H9 (cell line): ENCODE results near the gene KLK10. TPM values are rescaled to one million over a fixed set of nuclear protein-coding genes. Genes with fewer than 3 reads are reported as not detected.

Source experiments
- DNase-seq: peaks from one replicate; pipeline ENCODE4 v3.0.0-alpha.2; 2017
- H2AFZ ChIP-seq: one replicate; pipeline ENCODE4 v1.6.1; 2013; ENCODE audit warnings: mild to moderate bottlenecking, low read length, control low read depth, moderate library complexity
- H2AK5ac ChIP-seq: 2 replicates; pipeline ENCODE4 v1.6.1; 2013; ENCODE audit warnings: low read length, control low read depth, mixed read lengths; ENCODE audit not compliant: insufficient read length
- H2BK120ac ChIP-seq: one replicate; pipeline ENCODE4 v1.6.1; 2013; ENCODE audit warnings: low read depth, mild to moderate bottlenecking, low read length, control low read depth, inconsistent platforms; ENCODE audit not compliant: poor library complexity, severe bottlenecking
- H2BK12ac ChIP-seq: 2 replicates; pipeline ENCODE4 v1.6.1; 2013; ENCODE audit warnings: low read length, control low read depth, mixed read lengths, low read depth; ENCODE audit not compliant: insufficient read length
- H2BK15ac ChIP-seq: 2 replicates; pipeline ENCODE4 v1.6.1; 2013; ENCODE audit warnings: low read depth, low read length, control low read depth
- H2BK20ac ChIP-seq: one replicate; pipeline ENCODE4 v1.6.1; 2013; ENCODE audit warnings: low read depth, mild to moderate bottlenecking, low read length, control low read depth, inconsistent platforms; ENCODE audit not compliant: poor library complexity, severe bottlenecking
- H2BK5ac ChIP-seq: 2 replicates; pipeline ENCODE4 v1.6.1; 2013; ENCODE audit warnings: low read length, control low read depth, mixed read lengths; ENCODE audit not compliant: insufficient read length
- H3K14ac ChIP-seq: 2 replicates; pipeline ENCODE4 v1.6.1; 2013; ENCODE audit warnings: low read length, control low read depth; ENCODE audit not compliant: insufficient read depth
- H3K18ac ChIP-seq: 2 replicates; pipeline ENCODE4 v1.6.1; 2013; ENCODE audit warnings: low read depth, mild to moderate bottlenecking, mixed read lengths, low read length, control low read depth; ENCODE audit not compliant: insufficient read length
- H3K23ac ChIP-seq: 2 replicates; pipeline ENCODE4 v1.6.1; 2013; ENCODE audit warnings: low read length, control low read depth, mixed read lengths, low read depth; ENCODE audit not compliant: insufficient read length
- H3K23me2 ChIP-seq: 2 replicates; pipeline ENCODE4 v1.6.1; 2013; ENCODE audit warnings: low read depth, mild to moderate bottlenecking, mixed read lengths, low read length, control low read depth; ENCODE audit not compliant: insufficient read length, poor library complexity, severe bottlenecking
- H3K27ac ChIP-seq: 2 replicates; pipeline ENCODE4 v1.5.1; 2013; ENCODE audit warnings: low read length, control low read depth, mixed read lengths, low read depth; ENCODE audit not compliant: insufficient read length
- H3K27me3 ChIP-seq: 2 replicates; pipeline ENCODE4 v1.6.1; 2013; ENCODE audit warnings: low read length, control low read depth, inconsistent platforms; ENCODE audit not compliant: insufficient read depth
- H3K4ac ChIP-seq: 2 replicates; pipeline ENCODE4 v1.6.1; 2013; ENCODE audit warnings: low read depth, mild to moderate bottlenecking, control low read depth, inconsistent platforms, low read length, moderate library complexity
- H3K4me1 ChIP-seq: 2 replicates; pipeline ENCODE4 v1.6.1; 2013; ENCODE audit warnings: low read length, control low read depth, inconsistent platforms; ENCODE audit not compliant: insufficient read depth
- H3K4me2 ChIP-seq: 2 replicates; pipeline ENCODE4 v1.6.1; 2013; ENCODE audit warnings: low read length, control low read depth, mixed read lengths; ENCODE audit not compliant: insufficient read length, insufficient read depth
- H3K56ac ChIP-seq: 2 replicates; pipeline ENCODE4 v1.6.1; 2013; ENCODE audit warnings: low read depth, mild to moderate bottlenecking, mixed read lengths, low read length, control low read depth; ENCODE audit not compliant: insufficient read length
- H3K79me1 ChIP-seq: 2 replicates; pipeline ENCODE4 v1.6.1; 2013; ENCODE audit warnings: low read depth, mild to moderate bottlenecking, moderate library complexity, low read length, control low read depth, inconsistent platforms; ENCODE audit not compliant: insufficient read depth, poor library complexity, severe bottlenecking
- H3K79me2 ChIP-seq: 2 replicates; pipeline ENCODE4 v1.6.1; 2013; ENCODE audit warnings: low read length, control low read depth, inconsistent platforms; ENCODE audit not compliant: insufficient read depth
- H3K9ac ChIP-seq: 2 replicates; pipeline ENCODE4 v1.6.1; 2013; ENCODE audit warnings: low read length, control low read depth, mixed read lengths; ENCODE audit not compliant: insufficient read length; ENCODE audit errors: extremely low read depth
- H3K9me3 ChIP-seq: one replicate; pipeline ENCODE4 v1.6.1; 2013; ENCODE audit warnings: low read depth, low read length, inconsistent platforms; ENCODE audit not compliant: control insufficient read depth
- H3T11ph ChIP-seq: one replicate; pipeline ENCODE4 v1.6.1; 2013; ENCODE audit warnings: mild to moderate bottlenecking, low read length, control low read depth, inconsistent platforms
- H4K20me1 ChIP-seq: one replicate; pipeline ENCODE4 v1.6.1; 2013; ENCODE audit not compliant: control insufficient read depth, insufficient read length, insufficient read depth
- H4K5ac ChIP-seq: 2 replicates; pipeline ENCODE4 v1.6.1; 2013; ENCODE audit warnings: low read depth, mild to moderate bottlenecking, mixed read lengths, low read length, control low read depth; ENCODE audit not compliant: insufficient read length
- H4K8ac ChIP-seq: replicated peaks from 2 replicates; pipeline ENCODE4 v1.6.1; 2013; ENCODE audit warnings: low read length, control low read depth, mixed read lengths, low read depth; ENCODE audit not compliant: insufficient read length
- H4K91ac ChIP-seq: 2 replicates; pipeline ENCODE4 v1.6.1; 2013; ENCODE audit warnings: low read depth, mild to moderate bottlenecking, moderate library complexity, mixed read lengths, low read length, control low read depth; ENCODE audit not compliant: insufficient read length
- H3K27ac Mint-ChIP-seq, 3 experiments: 2 replicates in 2 of 3; 3 replicates in 1 of 3; pipeline ENCODE4 v1.8.0; 2020 to 2021; ENCODE audit warnings: mixed read lengths in 3 of 3, mild to moderate bottlenecking in 1 of 3, moderate library complexity in 1 of 3
- H3K27me3 Mint-ChIP-seq: 2 replicates; pipeline ENCODE4 v1.8.0; 2021; ENCODE audit warnings: low read depth, mild to moderate bottlenecking, moderate library complexity, mixed read lengths
- H3K36me3 Mint-ChIP-seq, 3 experiments: 2 replicates in 2 of 3; 3 replicates in 1 of 3; pipeline ENCODE4 v1.8.0; 2020 to 2021; ENCODE audit warnings: low read depth in 3 of 3, mixed read lengths in 3 of 3; ENCODE audit not compliant: insufficient read depth in 1 of 3
- H3K4me1 Mint-ChIP-seq, 2 experiments: 2 replicates each; pipeline ENCODE4 v1.8.0; 2020; ENCODE audit warnings: mixed read lengths in 2 of 2
- H3K4me3 Mint-ChIP-seq, 2 experiments: 2 replicates in 1 of 2; 3 replicates in 1 of 2; pipeline ENCODE4 v1.8.0; 2020 to 2021; ENCODE audit warnings: mild to moderate bottlenecking in 2 of 2, mixed read lengths in 2 of 2, moderate library complexity in 1 of 2
- H3K9me3 Mint-ChIP-seq, 2 experiments: 2 replicates in 1 of 2; 3 replicates in 1 of 2; pipeline ENCODE4 v1.8.0; 2020; ENCODE audit warnings: mild to moderate bottlenecking in 2 of 2, mixed read lengths in 2 of 2, moderate library complexity in 1 of 2
- WGBS: extraction: QIAGEN DNeasy Blood & Tissue Kit; methylation state at CpG from one replicate; pipeline ENCODE4 v1.1.7; 2013; ENCODE audit warnings: missing lambda C conversion rate, low lambda C conversion rate, mixed read lengths; ENCODE audit not compliant: insufficient read length; ENCODE audit errors: extremely low coverage; 5-methylcytosine and 5-hydroxymethylcytosine counted together
- total RNA-seq: library from RNA; stranded (reverse); gene quantifications from 2 replicates; pipeline ENCODE4 v1.2.1, GENCODE V29; 2021
- TF ChIP-seq, protein P1 (sequence below): fragments of 200-600 bp; sonication (generic); conservative IDR thresholded peaks from 3 replicates; pipeline ENCODE4 v1.8.0; 2021; ENCODE audit warnings: antibody characterized with exemption, mild to moderate bottlenecking

KLK10 gene
- total RNA-seq, 1 experiment from 2014 or later: 1.3 TPM

DNA sequence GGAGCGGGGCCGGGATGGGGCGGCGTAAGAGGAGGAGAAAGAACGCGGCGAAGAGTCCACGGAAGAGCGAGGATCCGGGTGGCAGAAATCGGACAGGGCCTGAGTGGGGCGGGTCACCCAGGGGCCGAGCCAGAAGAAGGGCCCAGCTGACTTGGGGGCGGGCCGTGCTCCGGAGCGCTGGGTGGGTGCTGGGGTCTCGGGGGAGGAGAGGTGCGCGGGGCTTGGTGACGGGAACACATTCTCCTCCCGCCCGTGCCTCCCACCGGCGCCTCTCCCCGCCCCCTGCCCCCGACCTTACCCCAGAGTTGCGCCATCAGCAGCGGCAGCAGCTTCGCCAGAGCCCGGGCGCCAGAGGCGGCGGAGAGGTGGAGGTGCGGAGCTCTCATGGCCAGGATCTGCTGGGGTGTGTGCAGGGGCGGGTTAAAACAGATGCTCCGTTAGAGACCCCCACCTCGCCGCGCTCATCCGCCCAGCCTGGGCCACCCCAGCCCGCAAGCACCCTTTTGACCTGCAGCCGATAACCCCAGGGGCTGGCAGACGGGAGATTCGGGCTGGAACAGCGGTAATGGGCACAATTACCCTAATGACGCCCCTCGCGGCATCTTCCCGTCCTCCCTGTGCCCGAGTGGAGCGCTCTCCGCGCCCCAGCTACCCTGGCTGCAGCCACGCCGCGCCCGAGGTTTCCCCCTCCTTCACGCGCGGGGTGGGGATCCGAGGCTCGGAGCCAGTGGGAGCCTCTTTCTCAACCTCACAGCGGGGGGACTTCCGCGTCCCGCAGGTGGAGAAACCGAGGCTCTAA lies 565 bp downstream of the KLK10 start:
- H3T11ph ChIP-seq: no peak overlapping the region
- Mint-ChIP-seq H3K9me3 (peaks cover 0 to 13% of the 10 kb centered on the region in 2 experiments; a peak in 4 of 5 replicates), H3K36me3 (peaks cover 0 to 2% (median 0%) of the 10 kb centered on the region in 3 experiments; a peak in 2 of 7 replicates), H3K4me1 (peaks cover 15 to 28% of the 10 kb centered on the region in 2 experiments), H3K27me3 (peaks cover 73% of the 10 kb centered on the region), H3K27ac (no peak overlapping the region), H3K4me3 (peak overlapping the region; percentile 55 to 89)
- peak; percentile 59 for DNase-seq
- no CpG with 5 or more reads among the region's 68 CpGs for WGBS
- peak overlapping the region; percentile 79 for H3K4me2 ChIP-seq
- no peak overlapping the region for H2BK120ac ChIP-seq
- H2AFZ ChIP-seq: no peak overlapping the region
- no peak overlapping the region for H2BK20ac ChIP-seq
- no peak overlapping the region for H3K18ac ChIP-seq
- H3K79me1 ChIP-seq: no peaks in the 10 kb centered on the region
- no peak overlapping the region for H4K91ac ChIP-seq
- H4K20me1 ChIP-seq: no peaks in the 10 kb centered on the region
- H3K27me3 ChIP-seq: no peaks in the 10 kb centered on the region; the same call in 1 of the 2 replicates
- H2AK5ac ChIP-seq: no peak overlapping the region
- no peak overlapping the region for H3K56ac ChIP-seq
- no peak overlapping the region for H3K9ac ChIP-seq
- H3K27ac ChIP-seq: no peak overlapping the region
- no peak overlapping the region for H2BK12ac ChIP-seq
- H3K14ac ChIP-seq: no peak overlapping the region; the same call in 1 of the 2 replicates
- H3K23me2 ChIP-seq: peaks cover 16% of the 10 kb centered on the region
- H4K5ac ChIP-seq: no peak overlapping the region
- no peak overlapping the region for H2BK15ac ChIP-seq
- H3K4me1 ChIP-seq: no peaks in the 10 kb centered on the region
- H4K8ac ChIP-seq: no peak overlapping the region
- TF ChIP-seq, protein P1, sequence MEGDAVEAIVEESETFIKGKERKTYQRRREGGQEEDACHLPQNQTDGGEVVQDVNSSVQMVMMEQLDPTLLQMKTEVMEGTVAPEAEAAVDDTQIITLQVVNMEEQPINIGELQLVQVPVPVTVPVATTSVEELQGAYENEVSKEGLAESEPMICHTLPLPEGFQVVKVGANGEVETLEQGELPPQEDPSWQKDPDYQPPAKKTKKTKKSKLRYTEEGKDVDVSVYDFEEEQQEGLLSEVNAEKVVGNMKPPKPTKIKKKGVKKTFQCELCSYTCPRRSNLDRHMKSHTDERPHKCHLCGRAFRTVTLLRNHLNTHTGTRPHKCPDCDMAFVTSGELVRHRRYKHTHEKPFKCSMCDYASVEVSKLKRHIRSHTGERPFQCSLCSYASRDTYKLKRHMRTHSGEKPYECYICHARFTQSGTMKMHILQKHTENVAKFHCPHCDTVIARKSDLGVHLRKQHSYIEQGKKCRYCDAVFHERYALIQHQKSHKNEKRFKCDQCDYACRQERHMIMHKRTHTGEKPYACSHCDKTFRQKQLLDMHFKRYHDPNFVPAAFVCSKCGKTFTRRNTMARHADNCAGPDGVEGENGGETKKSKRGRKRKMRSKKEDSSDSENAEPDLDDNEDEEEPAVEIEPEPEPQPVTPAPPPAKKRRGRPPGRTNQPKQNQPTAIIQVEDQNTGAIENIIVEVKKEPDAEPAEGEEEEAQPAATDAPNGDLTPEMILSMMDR: no peak
- no peaks in the 10 kb centered on the region for H3K79me2 ChIP-seq
- H3K9me3 ChIP-seq: no peaks in the 10 kb centered on the region
- no peak overlapping the region for H2BK5ac ChIP-seq
- no peak overlapping the region for H3K23ac ChIP-seq
- no peak overlapping the region for H3K4ac ChIP-seq
